Neural crest cell (in vitro differentiated cells): ENCODE measurements around the gene IGFBP2. TPM values are rescaled to one million over a fixed set of nuclear protein-coding genes. Genes with fewer than 3 reads are reported as not detected.

Source experiments
- DNase-seq: peaks from one replicate; pipeline ENCODE4 v3.0.0; 2021; ENCODE audit warnings: low read depth, mixed read lengths, low spot score
- H3K27ac Mint-ChIP-seq: one replicate; pipeline ENCODE4 v1.8.0; 2021; ENCODE audit warnings: mild to moderate bottlenecking, mixed read lengths; ENCODE audit not compliant: unreplicated experiment
- H3K27me3 Mint-ChIP-seq: 2 replicates; pipeline ENCODE4 v1.8.0; 2021; ENCODE audit warnings: low read depth, mild to moderate bottlenecking, mixed read lengths
- H3K36me3 Mint-ChIP-seq: 2 replicates; pipeline ENCODE4 v1.8.0; 2021; ENCODE audit warnings: low read depth, mild to moderate bottlenecking, mixed read lengths
- H3K4me1 Mint-ChIP-seq: 2 replicates; pipeline ENCODE4 v1.8.0; 2021; ENCODE audit warnings: mixed read lengths
- H3K4me3 Mint-ChIP-seq: one replicate; pipeline ENCODE4 v1.8.0; 2021; ENCODE audit warnings: mild to moderate bottlenecking, mixed read lengths
- H3K9me3 Mint-ChIP-seq: 2 replicates; pipeline ENCODE4 v1.8.0; 2021; ENCODE audit warnings: mixed read lengths
- CTCF ChIP-seq: fragments of 200-600 bp; sonication (generic); conservative IDR thresholded peaks from 2 replicates; pipeline ENCODE4 v1.5.0; 2021; ENCODE audit warnings: antibody characterized with exemption, mild to moderate bottlenecking
- total RNA-seq: library from RNA; stranded (reverse); gene quantifications from 2 replicates; pipeline ENCODE4 v1.2.1, GENCODE V29; 2021

IGFBP2 gene
- total RNA-seq, 1 donor from 2014 or later, result 366 TPM

GRCh38 chr2:216660496-216660895 lies 27.3 kb downstream of the IGFBP2 start:
- no peak for TF ChIP-seq CTCF
- Mint-ChIP-seq H3K36me3 (peaks cover 12% of the 10 kb centered on the region), H3K27ac (no peak overlapping the region), H3K4me3 (no peak overlapping the region), H3K9me3 (no peaks in the 10 kb centered on the region), H3K4me1 (peaks cover 37% of the 10 kb centered on the region), H3K27me3 (no peaks in the 10 kb centered on the region)
- no peak for DNase-seq

GRCh38 chr2:216661051-216661450 lies 27.8 kb downstream of the IGFBP2 start:
- DNase-seq, result no peak
- Mint-ChIP-seq H3K27ac (no peak overlapping the region), H3K9me3 (no peaks in the 10 kb centered on the region), H3K4me3 (no peak overlapping the region), H3K27me3 (no peaks in the 10 kb centered on the region), H3K4me1 (peaks cover 40% of the 10 kb centered on the region), H3K36me3 (peaks cover 12% of the 10 kb centered on the region)
- TF ChIP-seq CTCF, result no peak

- Mint-ChIP-seq H3K9me3 (no peaks in the 10 kb centered on the region), H3K36me3 (peaks cover 14% of the 10 kb centered on the region), H3K27me3 (no peaks in the 10 kb centered on the region), H3K27ac (no peak overlapping the region), H3K4me3 (no peak overlapping the region), H3K4me1 (peaks cover 39% of the 10 kb centered on the region)
- TF ChIP-seq CTCF, result no peak
- no peak for DNase-seq
Observed at GRCh38 chr2:216661639-216662375, 28.6 kb downstream of the IGFBP2 start.

- H3K36me3 Mint-ChIP-seq, result peaks cover 15% of the 10 kb centered on the region
- no peaks in the 10 kb centered on the region for H3K9me3 Mint-ChIP-seq
- no peak for DNase-seq
- no peak overlapping the region for H3K4me3 Mint-ChIP-seq
- H3K4me1 Mint-ChIP-seq, result peaks cover 28% of the 10 kb centered on the region
- no peak overlapping the region for H3K27ac Mint-ChIP-seq
- TF ChIP-seq CTCF, result no peak
- no peaks in the 10 kb centered on the region for H3K27me3 Mint-ChIP-seq
Observed at GRCh38 chr2:216663106-216663505, 29.9 kb downstream of the IGFBP2 start.

GRCh38 chr2:216663846-216664245 lies 30.6 kb downstream of the IGFBP2 start:
- no peak overlapping the region for H3K27ac Mint-ChIP-seq
- peaks cover 24% of the 10 kb centered on the region for H3K4me1 Mint-ChIP-seq
- TF ChIP-seq CTCF, result no peak

More at GRCh38 chr2:216663846-216664245, 30.6 kb downstream of the IGFBP2 start:
- no peaks in the 10 kb centered on the region for H3K9me3 Mint-ChIP-seq
- H3K36me3 Mint-ChIP-seq, result peaks cover 13% of the 10 kb centered on the region
- peaks cover under 1% of the 10 kb centered on the region for H3K27me3 Mint-ChIP-seq
- no peak overlapping the region for H3K4me3 Mint-ChIP-seq
- no peak for DNase-seq
